ENCODE measurements around the gene SLC34A3.

DNA sequence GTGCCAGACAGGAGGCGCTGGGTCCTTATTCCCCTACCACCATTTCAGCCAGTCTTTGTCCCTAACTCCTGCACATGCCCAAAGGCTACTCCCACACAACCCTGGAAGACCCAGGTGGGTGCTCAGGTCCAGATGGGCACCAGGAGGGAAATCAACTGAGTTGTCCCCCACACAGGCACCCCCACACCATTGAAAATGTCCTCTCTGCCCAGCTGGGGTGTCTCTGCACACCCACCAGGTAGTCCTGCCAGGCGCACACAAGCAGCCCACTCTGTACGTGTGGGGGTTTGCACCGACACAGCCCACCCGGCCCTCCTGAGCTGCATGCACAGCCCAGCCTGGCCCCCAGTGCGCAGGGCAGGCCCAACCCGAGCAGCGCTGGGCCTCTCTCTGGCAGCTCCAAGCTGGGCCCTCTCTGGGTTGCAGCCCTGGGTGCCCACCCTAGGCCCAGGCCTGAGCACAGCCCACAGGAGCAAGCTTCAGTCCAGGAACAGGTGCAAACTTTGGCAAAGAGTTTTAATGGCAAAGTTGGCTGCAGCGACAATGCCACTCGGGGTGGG, 10.9 kb upstream of the SLC34A3 start:
- TF ChIP-seq TAF1 (IDR thresholded peaks at IDR 0.05; ENCODE audit: low read depth, low read length) (no peak), POLR2AphosphoS5 (IDR thresholded peaks at IDR 0.05; ENCODE audit: low read depth, low read length) (no peak), FOSL1 (IDR thresholded peaks at IDR 0.05; ENCODE audit: insufficient read depth, low read depth, low read length) (no peak), SP2 (IDR thresholded peaks at IDR 0.05; ENCODE audit: low read length) (no peak)
- TF ChIP-seq, protein P1, sequence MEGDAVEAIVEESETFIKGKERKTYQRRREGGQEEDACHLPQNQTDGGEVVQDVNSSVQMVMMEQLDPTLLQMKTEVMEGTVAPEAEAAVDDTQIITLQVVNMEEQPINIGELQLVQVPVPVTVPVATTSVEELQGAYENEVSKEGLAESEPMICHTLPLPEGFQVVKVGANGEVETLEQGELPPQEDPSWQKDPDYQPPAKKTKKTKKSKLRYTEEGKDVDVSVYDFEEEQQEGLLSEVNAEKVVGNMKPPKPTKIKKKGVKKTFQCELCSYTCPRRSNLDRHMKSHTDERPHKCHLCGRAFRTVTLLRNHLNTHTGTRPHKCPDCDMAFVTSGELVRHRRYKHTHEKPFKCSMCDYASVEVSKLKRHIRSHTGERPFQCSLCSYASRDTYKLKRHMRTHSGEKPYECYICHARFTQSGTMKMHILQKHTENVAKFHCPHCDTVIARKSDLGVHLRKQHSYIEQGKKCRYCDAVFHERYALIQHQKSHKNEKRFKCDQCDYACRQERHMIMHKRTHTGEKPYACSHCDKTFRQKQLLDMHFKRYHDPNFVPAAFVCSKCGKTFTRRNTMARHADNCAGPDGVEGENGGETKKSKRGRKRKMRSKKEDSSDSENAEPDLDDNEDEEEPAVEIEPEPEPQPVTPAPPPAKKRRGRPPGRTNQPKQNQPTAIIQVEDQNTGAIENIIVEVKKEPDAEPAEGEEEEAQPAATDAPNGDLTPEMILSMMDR (IDR thresholded peaks at IDR 0.05; ENCODE audit: control extremely low read depth in 1 of 3, insufficient read depth in 1 of 3, low read depth in 1 of 3, low read length in 3 of 3) = no peak

All from H1 (cell line).